NOMO-1 treated with DMSO at 0.1 percent for 48 hours (cell line): Measurements from ENCODE around the gene WFDC9.
"Not testable (repeated sequence)": the region's sequence is repeated elsewhere in the genome, so short reads cannot be mapped to it uniquely, and the experiment has no call there.

ENCODE experiments used
- DNase-seq: peaks from one replicate; lab custom pipeline; 2025; ENCODE audit not compliant: unreplicated experiment; lab: John Stamatoyannopoulos, UW

Gene WFDC9

GRCh38 chr20:45631184-45631583, at the start of gene WFDC9:
Gene WFDC9, minus strand, starts transcription at chr20:45631284. Its CDS starts 21,103 bp downstream, at chr20:45610181.
- no peak for DNase-seq

- DNase-seq: no peak
These were observed 48.6 kb upstream of the WFDC9 start for GRCh38 chr20:45679650-45680049.

GRCh38 chr20:45672765-45673164, 41.7 kb upstream of the WFDC9 start:
- DNase-seq: peak; percentile 27

- no peak for DNase-seq
These were observed 39.1 kb upstream of the WFDC9 start, which contains the start of gene WFDC11 for GRCh38 chr20:45670139-45670538. Gene WFDC11, minus strand, starts transcription at chr20:45670239. Its CDS starts 19,639 bp downstream, at chr20:45650600.

GRCh38 chr20:45657038-45657437, 26.0 kb upstream of the WFDC9 start:
- DNase-seq: not testable (repeated sequence)

- DNase-seq: not testable (repeated sequence)
These were observed 20.6 kb upstream of the WFDC9 start for GRCh38 chr20:45651726-45652125.

GRCh38 chr20:45649312-45649863, 18.3 kb upstream of the WFDC9 start:
- no peak for DNase-seq

- DNase-seq: no peak
These were observed 16.5 kb upstream of the WFDC9 start for GRCh38 chr20:45647441-45648050.

GRCh38 chr20:45646875-45647274, 15.8 kb upstream of the WFDC9 start:
- DNase-seq: no peak

GRCh38 chr20:45645869-45646268, 14.8 kb upstream of the WFDC9 start:
- not testable (repeated sequence) for DNase-seq

- DNase-seq: not testable (repeated sequence)
These were observed 10.0 kb upstream of the WFDC9 start for GRCh38 chr20:45641076-45641475.

GRCh38 chr20:45639687-45640086, 8.6 kb upstream of the WFDC9 start:
- DNase-seq: no peak

GRCh38 chr20:45636513-45636912, 5.4 kb upstream of the WFDC9 start:
- DNase-seq: no peak

- no peak for DNase-seq
These were observed 713 bp downstream of the WFDC9 start for GRCh38 chr20:45630371-45630770.

- DNase-seq: peak; percentile 79
These were observed 1.5 kb downstream of the WFDC9 start, which contains the start of gene WFDC10A for GRCh38 chr20:45629496-45630100. Gene WFDC10A, plus strand, starts transcription at chr20:45629739. Its CDS starts 75 bp downstream, at chr20:45629814.

GRCh38 chr20:45626540-45626939, 4.5 kb downstream of the WFDC9 start:
- no peak for DNase-seq

GRCh38 chr20:45621593-45621992, 9.5 kb downstream of the WFDC9 start:
- DNase-seq: no peak

GRCh38 chr20:45617591-45617990, 13.5 kb downstream of the WFDC9 start:
- DNase-seq: no peak

- DNase-seq: no peak
These were observed 18.8 kb downstream of the WFDC9 start for GRCh38 chr20:45612314-45612713.

- DNase-seq: no peak
These were observed 20.0 kb downstream of the WFDC9 start for GRCh38 chr20:45611054-45611453.

- DNase-seq: no peak
These were observed 23.3 kb downstream of the WFDC9 start for GRCh38 chr20:45607810-45608209.

GRCh38 chr20:45595235-45595634, 35.8 kb downstream of the WFDC9 start:
- no peak for DNase-seq
